Measurements from ENCODE around the gene EMC8.

DNA sequence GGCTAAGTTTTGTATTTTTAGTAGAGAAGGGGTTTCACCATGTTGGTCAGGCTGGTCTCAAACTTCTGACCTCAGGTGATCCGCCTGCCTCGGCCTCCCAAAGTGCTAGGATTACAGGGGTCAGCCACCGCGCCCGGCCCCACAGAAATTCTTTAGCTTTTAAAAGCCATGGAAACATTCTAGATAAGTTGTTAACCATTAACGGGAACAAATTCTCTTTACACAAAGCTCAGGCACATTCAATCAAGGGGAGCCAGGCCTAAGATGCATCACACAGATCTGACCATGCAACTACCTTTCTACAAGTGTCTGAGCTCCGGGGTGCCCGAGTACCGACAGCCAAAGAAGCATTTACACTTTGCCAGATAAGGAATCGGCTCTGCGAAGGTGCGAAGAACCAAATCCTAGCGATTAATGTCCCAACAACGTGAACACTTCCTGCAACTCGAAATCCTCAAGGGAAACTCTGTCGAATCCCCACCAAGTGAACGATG is 1.0 kb downstream of the EMC8 start:
- TF ChIP-seq, protein P1, sequence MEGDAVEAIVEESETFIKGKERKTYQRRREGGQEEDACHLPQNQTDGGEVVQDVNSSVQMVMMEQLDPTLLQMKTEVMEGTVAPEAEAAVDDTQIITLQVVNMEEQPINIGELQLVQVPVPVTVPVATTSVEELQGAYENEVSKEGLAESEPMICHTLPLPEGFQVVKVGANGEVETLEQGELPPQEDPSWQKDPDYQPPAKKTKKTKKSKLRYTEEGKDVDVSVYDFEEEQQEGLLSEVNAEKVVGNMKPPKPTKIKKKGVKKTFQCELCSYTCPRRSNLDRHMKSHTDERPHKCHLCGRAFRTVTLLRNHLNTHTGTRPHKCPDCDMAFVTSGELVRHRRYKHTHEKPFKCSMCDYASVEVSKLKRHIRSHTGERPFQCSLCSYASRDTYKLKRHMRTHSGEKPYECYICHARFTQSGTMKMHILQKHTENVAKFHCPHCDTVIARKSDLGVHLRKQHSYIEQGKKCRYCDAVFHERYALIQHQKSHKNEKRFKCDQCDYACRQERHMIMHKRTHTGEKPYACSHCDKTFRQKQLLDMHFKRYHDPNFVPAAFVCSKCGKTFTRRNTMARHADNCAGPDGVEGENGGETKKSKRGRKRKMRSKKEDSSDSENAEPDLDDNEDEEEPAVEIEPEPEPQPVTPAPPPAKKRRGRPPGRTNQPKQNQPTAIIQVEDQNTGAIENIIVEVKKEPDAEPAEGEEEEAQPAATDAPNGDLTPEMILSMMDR (optimal IDR thresholded peaks at IDR 0.05 in 1 of 3, IDR thresholded peaks at IDR 0.05 in 1 of 3, conservative IDR thresholded peaks at IDR 0.05 in 1 of 3; ENCODE audit: extremely low read depth in 1 of 3, insufficient read depth in 2 of 3, low read length in 3 of 3) = no peak
- no peak for TF ChIP-seq EZH2 (IDR thresholded peaks at IDR 0.05; ENCODE audit: low read length)
